Erythroblast (primary cell): Measurements from ENCODE around the gene ETS2.
A peak's percentile ranks its signal among the peaks of the same experiment; 100 is the strongest.

Experiments
- DNase-seq, 2 experiments: peaks; one replicate each; lab custom pipeline; 2025; lab: John Stamatoyannopoulos, UW
- GATA1 ChIP-seq: IDR thresholded peaks from 2 replicates; pipeline ENCODE4 v1.6.1; 2011; ENCODE audit warnings: low read depth, mild to moderate bottlenecking, control low read depth, low read length, moderate library complexity
- POLR2A ChIP-seq: IDR thresholded peaks from 2 replicates; pipeline ENCODE4 v1.6.1; 2011; ENCODE audit warnings: mild to moderate bottlenecking, low read length

The ETS2 gene

DNA sequence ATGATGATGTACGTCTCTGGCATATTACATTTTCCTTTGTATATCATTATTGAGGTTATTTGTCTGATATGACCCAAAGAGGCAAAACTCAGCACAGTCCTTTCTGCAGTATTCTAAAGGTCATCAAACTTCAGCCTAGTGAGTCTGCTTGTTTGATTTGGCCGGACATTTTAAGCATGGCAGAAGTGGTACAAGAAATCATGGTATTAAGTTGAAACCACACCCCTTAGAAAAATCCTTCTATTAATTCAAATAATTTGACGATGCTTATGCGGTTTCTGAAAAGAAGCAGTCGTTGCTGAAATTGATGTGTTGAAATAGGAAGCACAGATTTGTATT lies 5.1 kb downstream of the ETS2 start:
- TF ChIP-seq POLR2A (no peak), GATA1 (no peak)
- DNase-seq = no peak

GRCh38 chr21:38811257-38811656 lies 5.5 kb downstream of the ETS2 start:
- no peak for TF ChIP-seq POLR2A
- no peak for TF ChIP-seq GATA1
- DNase-seq = no peak

DNA sequence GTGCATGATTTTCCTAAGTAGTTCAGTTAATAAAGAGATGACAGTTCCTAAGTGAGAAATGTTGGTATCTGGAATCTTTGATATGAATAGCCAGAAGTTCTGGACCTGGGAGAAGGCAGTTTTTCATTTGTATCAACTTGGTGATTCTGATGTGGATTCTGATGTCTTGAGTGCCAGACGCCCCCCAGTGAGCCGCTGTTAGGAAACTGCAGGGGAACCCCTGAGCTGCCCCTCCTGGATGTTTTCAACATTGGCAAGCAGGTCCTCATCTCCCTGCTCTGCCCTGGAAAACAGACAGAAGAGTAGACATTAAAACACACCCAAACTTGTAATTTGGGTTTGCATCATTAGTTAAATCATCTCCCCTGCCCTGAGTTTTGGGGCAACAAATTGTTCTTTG lies 7.4 kb downstream of the ETS2 start:
- no peak for DNase-seq
- no peak for TF ChIP-seq POLR2A
- no peak for TF ChIP-seq GATA1

- TF ChIP-seq POLR2A = no peak
- no peak for TF ChIP-seq GATA1
- no peak for DNase-seq
Observed at GRCh38 chr21:38813547-38813946, 7.8 kb downstream of the ETS2 start.

- DNase-seq = no peak
- TF ChIP-seq POLR2A (no peak), GATA1 (no peak)
Observed at GRCh38 chr21:38814126-38815059, 8.7 kb downstream of the ETS2 start.

GRCh38 chr21:38815060-38815405 lies 9.3 kb downstream of the ETS2 start:
- no peak for DNase-seq
- TF ChIP-seq POLR2A (no peak), GATA1 (no peak)

GRCh38 chr21:38816400-38816977 lies 10.8 kb downstream of the ETS2 start:
- no peak for DNase-seq
- TF ChIP-seq GATA1 = no peak
- no peak for TF ChIP-seq POLR2A

- TF ChIP-seq GATA1 = no peak
- TF ChIP-seq POLR2A = no peak
- DNase-seq = no peak
Observed at GRCh38 chr21:38817371-38818324, 11.9 kb downstream of the ETS2 start.

GRCh38 chr21:38818325-38818723 lies 12.6 kb downstream of the ETS2 start:
- TF ChIP-seq POLR2A = no peak
- no peak for TF ChIP-seq GATA1
- DNase-seq = no peak

GRCh38 chr21:38819051-38819718 lies 13.5 kb downstream of the ETS2 start:
- no peak for DNase-seq
- no peak for TF ChIP-seq GATA1
- no peak for TF ChIP-seq POLR2A

DNA sequence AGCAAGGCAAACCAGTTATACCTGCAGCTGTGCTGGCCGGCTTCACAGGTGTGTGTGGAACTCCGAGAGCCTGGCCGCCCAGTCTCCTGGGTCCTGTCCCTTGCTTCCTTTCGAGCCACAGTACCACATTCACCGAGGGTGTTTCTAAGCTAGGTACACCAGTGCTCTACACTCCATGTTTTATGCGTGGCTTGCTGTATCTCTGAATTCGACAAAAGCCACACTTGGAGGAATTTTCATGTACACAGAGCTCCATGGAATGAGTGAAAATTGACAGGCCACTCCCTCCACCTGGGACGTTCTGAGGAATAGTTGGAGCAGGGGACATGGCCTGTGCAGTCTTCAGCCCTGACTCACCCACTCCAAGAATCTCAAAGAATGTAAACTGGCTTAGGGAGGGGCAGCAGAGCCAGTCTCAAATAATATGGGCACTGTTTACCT lies 14.0 kb downstream of the ETS2 start:
- DNase-seq = no peak
- TF ChIP-seq GATA1 (no peak), POLR2A (no peak)

DNA sequence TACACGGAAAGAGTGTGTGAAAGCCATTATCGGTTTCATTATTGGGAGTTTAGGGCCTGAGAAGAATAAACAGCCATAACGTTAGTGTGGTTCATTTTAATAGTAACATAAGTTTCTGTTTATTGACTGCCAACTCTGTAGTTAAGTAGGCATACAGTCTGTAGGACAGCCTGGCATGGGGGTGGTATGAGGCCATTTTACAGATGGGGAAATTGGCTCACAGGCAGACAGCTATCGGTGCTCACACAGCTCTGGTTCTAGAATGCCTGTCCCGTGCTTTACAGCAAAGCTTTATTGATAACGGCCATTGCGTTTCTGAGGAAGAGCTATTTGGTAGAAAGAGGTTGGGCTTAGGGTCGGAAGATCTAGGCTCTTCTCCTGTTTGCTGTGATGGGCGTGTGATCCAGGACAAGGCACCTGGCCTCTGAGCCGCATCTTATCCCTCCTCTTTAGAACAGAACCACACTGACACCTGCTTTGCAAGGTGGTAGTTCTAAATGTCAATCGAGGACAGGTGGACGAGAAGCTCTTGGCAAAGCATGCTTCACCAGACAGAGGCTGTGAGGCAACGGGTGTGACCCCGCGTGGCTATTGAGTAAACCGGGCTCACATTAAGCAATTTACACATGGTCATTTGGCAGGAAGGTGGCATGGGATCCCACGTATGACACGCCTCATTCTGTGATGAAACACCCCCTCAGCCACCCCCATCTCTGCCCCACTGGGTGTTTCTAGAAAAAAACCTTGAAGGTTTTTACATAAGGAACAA lies 14.9 kb downstream of the ETS2 start:
- DNase-seq = no peak
- TF ChIP-seq POLR2A (peak; percentile 12), GATA1 (no peak)
